GM21360 (cell line): ENCODE data around the gene KCNG2.

ENCODE experiments used
- ATAC-seq: cut with Tn5 transposase; IDR thresholded peaks from one replicate; pipeline ENCODE4 v1.9.1; 2021; ENCODE audit warnings: mild to moderate bottlenecking, moderate library complexity; ENCODE audit not compliant: unreplicated experiment

KCNG2 gene

DNA sequence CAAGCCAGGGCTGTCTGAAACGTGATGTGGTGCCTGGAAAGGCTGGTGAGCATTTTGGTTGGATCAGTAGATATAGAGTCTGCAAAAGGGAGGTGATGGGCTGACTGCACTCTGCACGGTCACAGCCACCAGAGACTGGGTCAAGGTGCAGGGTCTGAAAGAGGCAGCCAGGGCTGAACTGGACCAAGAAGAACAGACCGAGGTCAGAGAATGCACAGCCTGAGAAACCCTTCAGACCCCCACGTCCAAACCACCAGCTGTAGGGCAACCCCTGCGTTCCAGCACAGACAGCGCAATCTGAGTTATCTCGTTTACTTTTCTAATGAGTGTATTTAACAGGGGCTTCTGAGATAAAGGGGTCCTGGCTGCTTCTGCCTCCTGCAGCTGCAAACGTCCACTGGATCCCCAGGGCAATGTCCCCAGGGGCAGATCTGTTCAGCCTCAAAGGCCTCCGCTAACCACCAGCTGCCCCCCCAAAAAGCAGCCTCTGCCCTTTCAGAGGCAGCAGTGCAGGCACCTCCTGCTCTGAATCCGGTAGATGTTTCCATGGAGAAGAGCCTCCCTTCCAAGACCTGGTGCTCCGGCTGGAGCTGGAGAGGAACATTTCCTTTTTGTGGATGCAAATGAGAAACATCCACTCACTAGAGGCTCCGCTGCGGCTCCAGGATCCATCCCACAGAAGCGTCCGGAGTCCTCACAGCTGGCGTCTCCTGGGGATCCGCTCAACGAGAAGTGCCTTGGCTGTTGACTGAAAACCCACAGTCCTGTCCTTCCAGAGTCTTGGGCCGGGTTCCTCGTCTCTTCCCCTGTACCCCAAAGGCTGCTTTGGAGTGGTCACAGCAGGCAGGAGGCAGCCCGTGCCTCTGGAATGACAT lies 970 bp upstream of the KCNG2 start:
- no peak for ATAC-seq

DNA sequence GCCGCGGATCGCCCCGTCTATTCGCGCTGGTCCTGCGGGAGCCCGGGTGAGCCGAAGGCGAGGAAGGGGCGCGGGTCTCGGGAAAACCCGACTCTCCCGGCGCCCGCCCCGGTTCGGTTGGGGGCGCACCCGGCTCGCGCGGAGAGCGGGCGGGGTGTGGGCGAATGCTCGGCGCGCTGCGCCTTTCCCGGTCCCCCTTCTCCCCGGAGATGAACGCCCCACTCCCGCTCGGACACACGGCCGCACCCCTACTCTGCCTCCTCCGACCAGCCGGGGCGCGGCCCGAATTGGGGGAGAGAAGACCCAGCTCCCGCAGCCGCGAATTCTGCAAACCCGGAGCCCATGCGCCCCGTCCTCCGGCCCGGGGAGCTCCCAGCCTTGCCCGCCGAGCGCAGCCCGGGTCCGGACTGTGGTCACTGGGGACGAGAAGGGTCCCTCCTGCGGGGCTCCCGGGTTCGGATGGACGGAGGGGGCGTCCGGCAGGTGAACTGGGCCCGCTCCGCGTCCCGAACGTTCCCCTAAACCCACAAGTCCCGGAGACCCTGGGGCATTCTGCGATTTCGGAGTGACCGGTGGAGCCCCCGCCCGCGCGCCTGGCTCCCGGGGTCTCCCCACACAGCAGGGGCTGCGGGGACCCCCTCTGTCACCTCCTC lies 734 bp downstream of the KCNG2 start:
- ATAC-seq: no peak

DNA sequence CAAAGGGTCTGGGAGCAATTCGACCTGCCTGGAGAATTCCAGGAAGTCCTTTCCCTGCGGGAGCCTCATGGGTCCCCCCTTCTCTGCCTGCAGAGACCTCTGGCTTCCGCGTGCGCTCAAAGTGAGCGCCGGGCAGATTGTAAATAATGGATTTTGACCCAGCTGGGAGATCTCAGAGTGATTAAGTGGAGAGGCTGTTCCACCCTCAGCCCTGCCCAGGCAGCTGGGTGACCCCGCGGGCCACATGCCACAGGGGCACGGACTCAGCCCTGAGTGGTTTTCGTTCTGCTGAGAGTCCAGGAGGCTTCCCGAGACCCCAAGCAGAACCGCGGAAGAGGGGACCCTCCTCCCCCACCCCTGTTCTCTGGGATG lies 1.2 kb downstream of the KCNG2 start:
- ATAC-seq: no peak

DNA sequence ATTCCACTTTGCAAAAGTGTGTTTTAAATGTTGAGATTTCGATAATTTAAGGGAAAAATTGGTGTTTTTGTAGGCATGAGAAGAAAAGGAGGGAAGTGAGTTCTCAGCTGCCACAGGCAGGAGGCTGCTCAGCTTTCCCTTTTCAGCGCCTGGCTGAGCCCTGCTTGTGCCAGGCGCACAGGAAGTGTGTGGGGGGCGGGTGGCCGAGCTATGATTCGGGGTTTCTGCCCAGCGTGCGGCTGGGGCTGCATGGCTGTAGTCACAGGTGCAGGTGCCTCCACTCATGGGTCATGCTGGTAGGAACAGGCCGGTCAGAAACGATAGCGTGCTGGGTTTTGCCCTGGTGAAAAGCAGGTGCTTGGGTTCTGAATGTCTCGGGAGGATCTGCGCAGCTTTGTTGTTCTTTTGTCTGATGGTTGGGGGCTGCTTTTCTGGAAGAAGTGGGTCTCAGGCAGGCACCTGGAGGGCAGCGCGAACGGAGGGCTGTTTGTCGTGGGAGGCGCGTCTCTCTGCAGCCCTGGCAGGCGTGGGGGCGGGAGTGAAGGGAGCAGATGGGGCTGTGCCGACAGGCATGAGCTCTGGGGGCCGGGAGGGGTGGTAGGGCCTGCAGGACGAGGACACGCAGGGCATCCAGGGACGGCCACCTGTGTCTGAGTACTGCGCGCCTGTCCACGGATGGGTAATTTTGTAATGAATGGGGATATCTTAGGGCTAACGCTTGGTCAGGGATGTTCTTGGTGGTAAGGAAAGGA lies 2.1 kb downstream of the KCNG2 start:
- no peak for ATAC-seq

DNA sequence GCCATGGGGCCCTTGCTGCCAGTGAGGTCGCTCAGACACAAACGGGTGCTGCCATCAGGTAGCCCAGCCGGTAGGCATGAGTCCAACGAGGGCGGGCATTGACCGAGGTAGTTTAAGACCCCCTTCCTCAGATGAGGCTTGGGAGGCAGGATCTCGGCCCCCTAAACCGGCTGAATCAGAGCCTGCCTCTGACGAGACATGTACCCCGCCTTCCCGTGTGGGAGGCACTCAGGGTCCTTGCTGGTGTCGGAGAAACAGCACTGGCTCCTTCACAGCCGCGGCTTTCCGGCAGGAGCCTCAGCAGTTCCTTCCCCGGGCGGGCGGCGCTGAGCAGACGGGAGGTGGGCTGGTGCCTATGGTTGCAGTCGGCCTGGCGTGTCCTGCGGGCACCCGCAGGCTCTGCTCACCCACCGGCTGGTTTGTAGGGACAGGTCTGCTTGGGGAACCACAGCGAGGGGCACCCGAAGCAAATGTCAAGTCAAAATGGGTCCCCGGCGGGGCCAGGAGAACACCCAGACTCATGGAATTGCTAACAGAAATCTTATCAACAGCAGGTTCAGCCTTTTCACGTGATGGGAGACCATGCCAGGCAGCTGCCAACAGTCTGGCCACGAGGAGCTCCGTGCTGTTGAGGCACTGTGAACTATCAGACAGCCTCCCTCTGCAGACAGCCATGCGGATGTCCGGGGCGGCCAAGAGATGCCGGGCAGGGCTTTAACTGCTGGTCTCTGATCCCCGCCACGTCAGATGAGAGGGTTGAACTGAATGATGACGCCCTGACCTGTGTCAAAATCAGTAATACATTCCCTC lies 2.8 kb downstream of the KCNG2 start:
- ATAC-seq: no peak

DNA sequence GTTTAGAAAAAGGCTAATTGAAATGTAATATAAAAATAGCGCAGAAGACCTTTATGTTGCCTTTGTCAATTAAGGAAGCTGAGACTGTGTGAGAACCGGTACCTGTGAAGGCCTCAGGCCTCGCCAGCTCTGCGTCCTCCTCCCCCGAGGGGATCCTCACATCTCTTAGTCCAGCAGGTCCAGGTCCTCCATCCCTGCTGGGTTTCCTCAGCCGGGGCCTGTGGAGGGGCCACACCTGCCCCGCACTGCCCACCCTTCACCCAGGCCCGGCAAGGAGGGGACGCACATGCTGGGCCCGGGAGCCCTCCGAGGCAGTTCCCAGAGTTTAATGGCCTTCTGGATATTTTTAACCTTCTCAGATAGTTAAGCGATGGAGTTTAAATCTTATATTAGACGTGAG lies 3.5 kb downstream of the KCNG2 start:
- no peak for ATAC-seq

DNA sequence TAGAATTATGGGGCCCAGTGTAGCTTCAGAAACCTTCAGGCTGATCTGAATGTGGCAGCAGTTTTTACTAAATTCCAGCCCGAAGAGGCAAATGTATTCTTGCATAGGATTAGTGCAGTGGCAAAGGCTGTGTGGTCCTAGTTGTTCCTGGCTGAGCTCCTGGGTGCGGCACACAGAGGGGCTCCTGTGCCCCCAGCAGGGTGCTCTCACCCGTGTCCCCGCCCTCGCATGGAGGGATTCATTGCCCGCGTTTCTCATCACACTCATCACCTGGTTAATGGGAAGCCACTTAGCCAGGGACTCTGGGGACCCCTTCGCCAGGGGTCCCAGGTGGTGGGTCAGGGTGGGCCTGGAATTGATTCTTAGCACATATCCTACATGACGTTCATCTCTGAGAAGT lies 3.9 kb downstream of the KCNG2 start:
- no peak for ATAC-seq

DNA sequence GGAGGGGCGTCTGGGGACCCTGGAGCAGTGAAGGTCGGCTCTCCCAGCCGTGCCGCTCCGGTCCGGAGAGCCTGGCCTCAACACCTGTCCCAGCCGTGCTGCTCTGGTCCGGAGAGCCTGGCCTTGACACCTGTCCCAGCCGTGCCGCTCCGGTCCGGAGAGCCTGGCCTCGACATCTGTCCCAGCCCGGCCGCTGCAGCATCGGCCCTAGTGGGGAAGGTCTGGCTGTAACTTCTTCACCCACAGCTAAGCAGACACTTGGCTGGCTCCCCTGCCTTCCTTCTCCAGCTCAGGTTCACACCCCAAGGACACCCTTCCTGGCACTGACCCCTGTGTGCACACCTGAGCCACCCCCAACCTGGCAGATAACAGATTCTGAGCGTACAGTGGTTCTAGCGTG lies 4.6 kb downstream of the KCNG2 start:
- no peak for ATAC-seq

DNA sequence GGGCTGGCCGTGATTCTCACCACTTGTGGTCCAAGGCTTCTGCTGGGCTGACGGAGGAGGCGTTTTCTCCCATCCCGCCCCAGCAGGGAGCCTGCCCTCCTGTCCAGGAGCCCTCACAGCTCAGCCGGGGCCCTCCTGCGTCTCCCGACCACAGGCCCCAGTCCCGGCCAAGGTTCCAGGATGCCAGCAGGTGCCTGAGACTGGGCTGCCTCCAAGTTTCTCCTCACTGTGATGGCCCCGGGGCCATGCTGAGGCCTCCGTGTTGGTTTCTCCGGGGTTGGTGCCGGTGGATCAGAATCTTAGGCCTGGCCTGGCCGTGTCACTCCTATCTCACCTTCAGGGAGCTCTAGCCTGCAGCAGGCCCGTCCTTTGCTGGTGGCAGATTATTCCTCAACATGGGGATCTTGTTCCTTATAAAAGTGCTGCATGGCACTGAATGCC lies 5.9 kb downstream of the KCNG2 start:
- ATAC-seq: no peak

DNA sequence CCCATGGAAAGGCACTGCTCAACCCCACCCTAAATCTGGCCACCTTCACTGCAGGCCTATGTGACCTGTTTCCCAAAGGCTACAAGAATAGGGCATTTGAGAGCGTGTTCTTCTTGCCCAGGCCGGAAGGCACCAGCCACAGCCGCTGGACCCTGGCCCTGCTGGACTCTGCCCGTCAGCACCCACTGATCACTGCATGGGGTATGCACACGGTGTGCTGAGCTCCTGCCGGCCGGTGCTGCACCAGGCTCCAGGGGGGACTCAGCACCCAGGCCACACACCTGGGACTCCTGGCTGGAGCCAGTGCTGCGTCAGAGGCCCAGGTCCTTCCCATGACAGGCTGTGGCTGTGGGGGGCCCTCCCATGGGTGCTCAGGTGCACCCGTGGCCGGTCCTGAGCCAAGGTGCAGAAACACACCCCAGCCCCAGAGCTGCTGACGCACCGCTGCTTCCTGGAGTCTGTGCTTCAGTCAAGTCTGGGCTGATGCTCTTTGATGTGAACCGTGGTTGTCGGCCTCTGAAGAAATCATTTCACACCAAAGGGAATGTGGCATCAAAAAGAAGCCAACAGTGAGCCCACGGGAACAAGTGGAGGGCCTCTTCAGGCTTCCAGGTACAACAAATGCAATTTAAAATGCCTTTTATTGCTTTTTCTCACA lies 6.5 kb downstream of the KCNG2 start:
- no peak for ATAC-seq

DNA sequence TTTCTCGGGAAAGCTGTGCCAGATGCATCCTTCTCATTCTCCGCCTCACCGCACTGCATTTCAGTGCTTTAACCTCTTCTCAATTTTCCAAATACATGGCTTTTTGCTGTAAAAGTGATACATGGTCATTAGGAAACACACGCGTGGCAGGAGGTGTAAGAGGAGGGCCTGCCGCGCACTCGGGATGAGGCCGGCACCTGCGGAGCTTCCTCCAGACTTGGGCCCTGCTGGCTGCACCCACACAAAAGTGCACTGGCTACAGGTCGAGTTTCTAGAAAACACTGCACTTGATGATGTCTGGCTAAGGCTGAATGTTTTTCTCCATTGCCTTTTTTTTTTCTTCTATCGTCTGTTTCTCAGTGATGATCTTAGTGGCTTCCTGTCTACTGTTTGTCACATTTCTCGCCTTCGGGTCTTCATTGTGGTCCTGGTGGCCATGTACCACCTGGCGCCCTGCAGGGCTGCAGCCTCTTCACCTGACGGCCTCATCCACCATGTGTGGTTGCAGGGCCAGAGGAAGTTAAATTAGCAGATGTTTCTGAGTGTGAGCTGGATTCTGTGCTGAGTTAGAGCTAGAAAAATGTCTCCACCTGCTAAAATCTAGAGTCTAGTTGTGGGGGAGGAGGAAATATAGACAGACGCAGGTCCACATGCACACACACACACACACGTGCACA lies 7.6 kb downstream of the KCNG2 start:
- ATAC-seq: no peak

DNA sequence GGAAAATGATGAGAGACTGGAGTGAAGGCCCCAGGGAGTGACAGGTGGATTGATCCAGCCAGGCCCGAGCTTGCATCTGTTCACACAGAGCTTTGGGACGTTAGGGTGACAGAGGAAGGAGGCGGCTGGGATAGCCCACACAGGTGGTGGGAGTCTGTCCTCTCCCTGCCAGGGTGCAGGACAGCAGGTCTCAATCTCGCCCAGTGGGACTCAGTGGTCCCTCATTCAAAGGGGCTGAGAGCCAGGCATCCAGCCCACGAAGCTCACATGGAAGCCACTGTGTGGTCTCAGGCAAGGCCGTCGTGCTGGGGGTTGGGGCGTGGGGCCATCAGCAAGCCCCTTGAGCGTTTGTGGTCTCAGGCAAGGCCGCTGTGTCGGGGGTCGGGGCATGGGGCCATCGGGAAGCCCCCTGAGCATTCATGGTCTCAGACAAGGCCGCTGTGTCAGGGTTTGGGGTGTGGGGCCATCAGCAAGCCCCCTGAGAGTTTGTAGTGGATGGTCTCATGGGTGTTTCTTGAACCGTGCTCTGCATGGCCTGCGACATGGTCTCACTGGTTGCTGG lies 8.3 kb downstream of the KCNG2 start:
- no peak for ATAC-seq

DNA sequence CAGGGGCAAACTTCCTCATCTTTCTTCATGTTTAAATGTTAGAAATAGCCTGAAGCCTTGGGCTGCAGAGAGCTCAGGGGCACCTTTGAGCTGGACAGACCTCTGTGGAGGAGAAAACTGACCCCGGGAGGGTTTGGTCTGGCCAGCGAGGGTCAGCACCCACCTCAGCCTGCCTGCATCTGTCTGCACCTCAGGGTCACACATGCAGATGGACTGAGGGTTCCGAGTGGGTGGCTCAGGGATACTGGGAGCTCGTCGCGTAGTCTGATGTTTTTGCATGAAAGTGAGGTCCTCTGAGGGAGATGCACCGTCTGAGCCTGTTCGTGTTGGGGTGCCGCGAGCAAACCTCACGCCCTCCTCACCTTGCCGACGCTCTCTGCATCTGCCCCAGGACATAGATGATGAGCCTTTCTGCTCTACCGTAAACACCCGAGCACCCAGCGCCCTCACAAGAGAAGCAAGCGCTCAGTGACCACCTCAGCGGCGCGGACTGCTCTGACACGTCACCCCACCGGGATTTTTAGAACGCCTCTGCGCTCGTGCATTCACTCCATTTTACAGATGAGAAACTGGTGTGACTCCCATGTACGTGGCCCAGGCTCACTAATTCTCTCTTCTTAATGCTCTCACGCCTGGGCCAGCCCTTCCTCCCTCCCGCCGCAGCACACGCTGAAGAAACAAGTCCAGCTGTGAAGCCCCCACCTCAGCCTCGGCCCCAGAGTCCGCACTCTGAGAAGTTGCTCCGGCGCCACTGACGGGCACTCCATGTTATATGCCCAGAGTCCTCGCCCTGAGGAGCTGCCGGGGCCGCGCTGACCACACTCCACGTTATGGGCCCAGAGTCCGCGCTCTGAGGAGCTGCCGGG lies 9.5 kb downstream of the KCNG2 start:
- no peak for ATAC-seq

DNA sequence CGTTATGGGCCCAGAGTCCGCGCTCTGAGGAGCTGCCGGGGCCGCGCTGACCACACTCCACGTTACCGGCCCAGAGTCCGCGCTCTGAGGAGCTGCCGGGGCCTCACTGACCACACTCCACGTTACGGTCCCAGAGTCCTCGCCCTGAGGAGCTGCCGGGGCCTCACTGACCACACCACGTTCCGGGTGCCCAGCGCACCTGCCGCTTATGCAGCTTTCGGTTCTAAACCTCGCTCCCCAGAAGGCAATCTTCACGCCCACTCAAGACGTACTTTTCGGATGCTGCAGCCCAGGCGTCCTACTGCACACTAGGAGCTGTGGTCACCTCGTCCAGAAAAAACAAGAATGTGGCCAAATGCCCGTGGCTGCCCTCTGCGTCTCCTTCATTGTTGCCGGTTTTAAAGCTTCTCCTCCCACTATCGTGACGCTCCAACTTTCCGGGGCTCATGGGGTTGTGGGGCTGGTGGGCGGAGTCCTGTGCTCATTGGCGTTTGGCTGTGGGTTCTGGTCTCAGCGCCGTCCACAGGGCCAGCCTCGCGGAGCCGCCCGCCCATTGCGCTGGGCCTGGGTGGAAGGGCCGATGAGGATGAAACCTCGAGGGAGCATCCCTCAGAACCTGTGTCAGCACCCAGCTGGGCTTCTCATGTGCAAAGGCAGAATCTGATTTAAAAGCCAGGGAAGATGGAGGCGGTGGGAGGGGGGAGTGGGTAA lies 11.9 kb downstream of the KCNG2 start:
- no peak for ATAC-seq

DNA sequence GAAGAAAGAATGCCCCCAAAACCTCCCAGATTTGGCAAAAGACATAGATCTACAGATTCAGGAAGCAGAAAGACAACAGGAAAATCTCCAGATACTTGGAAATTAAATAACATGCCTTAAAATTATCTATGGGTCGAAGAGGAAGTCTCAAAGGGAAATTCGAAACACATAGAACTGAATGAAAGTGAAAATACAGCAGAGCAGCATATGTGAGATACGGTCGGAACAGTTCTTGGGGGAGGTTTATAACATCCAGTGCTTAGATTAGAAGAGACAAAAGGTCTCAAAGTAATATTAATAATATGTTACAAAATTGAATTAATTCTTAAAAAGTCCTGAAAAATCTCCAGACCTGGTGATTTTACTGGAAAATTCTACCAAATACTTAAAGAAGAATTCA lies 14.3 kb downstream of the KCNG2 start:
- ATAC-seq: no peak

DNA sequence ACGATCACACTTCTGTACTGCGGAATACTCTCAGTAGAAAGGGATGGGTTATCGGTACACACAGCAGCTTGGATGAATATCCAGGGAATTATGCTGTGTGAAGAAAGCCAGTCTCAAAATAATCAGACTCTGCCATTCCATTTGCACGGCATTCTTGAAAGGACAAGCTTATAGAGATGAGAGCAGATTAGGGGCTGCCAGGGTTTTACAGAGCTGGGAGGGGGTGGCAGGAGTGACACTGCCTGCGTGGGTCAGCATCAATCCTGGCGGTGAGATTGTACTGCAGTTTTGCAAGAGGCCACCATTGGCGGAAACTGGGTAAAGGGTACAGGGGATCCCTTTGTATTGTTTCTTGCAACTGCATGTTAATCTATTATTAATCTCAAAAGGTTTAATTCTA lies 16.6 kb downstream of the KCNG2 start:
- no peak for ATAC-seq

DNA sequence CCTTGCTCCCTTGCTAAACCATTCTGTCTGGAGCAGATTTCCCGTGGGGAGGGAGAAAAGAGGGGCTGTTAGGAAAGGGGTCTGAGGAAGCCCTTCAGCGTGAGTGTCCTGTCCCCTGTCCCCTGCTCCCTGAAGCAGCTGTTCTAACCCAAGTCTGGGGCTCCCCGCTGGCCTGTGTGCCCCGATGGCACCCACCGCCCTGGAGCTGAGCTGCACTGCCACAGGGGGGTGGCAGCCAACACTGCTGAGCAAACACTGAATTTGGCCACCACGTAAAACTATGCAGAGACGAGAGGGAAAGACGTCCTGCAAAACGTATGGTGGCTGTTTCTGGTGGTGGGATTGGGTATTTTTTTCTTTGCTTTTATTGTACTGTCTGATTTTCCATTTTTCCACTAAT lies 17.9 kb downstream of the KCNG2 start:
- no peak for ATAC-seq

DNA sequence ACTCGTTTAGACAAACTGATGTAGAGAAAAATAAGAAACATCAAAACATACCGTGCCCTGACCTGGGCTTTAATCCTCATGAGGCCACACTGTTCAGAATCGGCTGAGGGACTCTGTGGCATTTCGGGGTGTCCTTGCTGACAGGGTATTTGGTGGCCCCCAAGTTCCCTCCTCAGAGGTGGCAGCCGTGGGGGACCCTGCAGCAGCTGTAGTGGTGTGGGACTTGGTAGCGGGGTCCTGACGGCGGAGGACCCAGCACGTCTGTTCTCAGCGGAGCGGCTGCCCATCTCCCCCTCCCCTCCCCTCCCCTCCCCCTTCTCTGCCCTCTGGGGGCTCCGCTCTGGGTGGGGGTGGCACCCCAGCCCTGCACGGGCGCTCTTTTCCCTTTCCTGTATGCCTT lies 18.4 kb downstream of the KCNG2 start:
- ATAC-seq: no peak
